Globus pallidus (tissue), 1 donor: ENCODE results near the gene TNFSF15.

ENCODE experiments used
- DNase-seq: peaks from one replicate; pipeline ENCODE4 v3.0.0-alpha.2; 2015; ENCODE audit warnings: low spot score

TNFSF15 gene

DNA sequence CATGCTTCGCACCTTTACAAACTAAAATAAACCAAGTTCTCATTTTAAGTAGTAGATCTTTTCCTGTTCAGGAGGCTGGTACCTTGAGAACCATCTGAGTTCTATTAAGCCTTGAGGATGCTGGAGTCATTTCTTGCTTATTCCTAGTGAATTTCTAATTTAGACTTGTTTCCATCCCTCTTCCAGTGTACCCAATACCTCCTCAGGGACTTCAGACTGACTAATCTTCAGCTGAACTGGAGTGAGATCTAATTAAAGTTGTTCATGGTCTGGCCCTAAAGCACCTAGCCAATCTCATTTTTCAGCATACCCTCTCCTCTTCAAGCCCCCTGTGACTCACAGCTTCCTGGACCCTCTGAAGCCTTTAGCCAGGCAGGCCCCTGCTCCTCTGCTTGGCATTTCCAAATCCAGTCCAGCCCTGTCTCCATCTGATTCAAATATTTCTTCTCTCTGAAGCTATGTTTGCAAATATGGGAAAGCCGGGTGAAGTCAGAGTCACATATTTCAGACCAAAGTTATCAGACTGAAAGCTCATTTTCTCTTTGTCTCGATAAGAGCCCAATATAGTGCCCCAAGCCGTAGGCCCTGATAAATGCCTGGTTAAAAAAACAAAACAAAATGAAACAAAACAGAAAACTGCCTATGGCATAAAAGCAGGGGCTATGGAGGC is 19.4 kb upstream of the TNFSF15 start:
- DNase-seq: no peak

DNA sequence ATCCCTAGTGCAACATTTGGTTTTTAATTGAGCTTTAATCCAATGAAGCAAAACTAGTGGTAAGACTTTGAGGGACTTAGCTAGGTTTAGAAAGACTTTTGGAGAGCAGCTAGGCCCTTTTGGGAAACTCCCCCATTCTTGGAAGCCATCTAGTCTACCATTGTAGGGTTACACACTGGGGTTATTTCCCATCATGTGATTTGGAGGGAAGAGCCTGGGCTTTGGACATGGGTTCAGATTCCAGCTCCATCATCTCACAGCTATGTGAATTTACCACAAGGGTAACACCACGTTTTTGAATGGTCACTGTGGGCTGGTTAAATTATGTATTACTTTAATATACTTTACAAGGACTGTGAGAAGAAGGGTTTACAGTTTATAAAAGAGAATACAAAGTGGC is 18.3 kb upstream of the TNFSF15 start:
- DNase-seq: no peak

DNA sequence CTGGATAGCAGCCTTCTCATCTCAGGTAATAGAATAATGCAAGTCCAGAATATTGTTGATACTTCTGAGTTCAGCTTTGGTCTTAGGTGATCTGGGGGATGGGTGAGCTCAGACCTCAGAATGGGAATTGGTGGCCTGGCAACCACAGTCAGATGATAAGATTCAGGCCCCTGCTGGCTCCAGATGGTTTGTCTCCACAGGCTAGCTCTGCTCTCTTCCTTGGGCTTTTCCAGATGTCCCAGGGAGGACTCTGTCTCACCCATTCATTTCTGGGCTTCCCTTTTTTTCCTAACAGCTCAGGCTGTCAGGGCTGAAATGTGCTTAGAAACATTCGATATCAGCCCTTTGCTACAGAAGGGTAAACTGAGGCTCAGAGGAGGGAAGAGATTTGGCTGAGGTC is 17.6 kb upstream of the TNFSF15 start:
- no peak for DNase-seq

DNA sequence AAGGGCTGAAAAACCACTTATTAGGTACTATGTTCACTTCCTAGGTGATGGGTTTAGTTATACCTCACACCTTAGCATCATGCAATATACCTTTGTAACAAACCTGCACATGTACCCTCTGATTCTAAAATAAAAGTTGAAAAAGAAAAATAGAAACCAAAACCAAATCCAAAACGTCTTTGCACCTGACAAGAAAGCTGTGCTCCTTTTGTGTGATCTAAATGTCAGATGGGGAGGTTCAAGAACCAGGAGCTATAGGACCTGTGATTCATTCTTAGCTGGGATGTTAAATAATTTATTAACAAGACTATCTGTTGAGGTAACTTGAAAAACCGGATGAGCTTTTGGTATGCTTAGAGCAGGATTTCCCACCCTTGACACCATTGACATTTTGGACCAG is 16.9 kb upstream of the TNFSF15 start:
- DNase-seq: no peak

DNA sequence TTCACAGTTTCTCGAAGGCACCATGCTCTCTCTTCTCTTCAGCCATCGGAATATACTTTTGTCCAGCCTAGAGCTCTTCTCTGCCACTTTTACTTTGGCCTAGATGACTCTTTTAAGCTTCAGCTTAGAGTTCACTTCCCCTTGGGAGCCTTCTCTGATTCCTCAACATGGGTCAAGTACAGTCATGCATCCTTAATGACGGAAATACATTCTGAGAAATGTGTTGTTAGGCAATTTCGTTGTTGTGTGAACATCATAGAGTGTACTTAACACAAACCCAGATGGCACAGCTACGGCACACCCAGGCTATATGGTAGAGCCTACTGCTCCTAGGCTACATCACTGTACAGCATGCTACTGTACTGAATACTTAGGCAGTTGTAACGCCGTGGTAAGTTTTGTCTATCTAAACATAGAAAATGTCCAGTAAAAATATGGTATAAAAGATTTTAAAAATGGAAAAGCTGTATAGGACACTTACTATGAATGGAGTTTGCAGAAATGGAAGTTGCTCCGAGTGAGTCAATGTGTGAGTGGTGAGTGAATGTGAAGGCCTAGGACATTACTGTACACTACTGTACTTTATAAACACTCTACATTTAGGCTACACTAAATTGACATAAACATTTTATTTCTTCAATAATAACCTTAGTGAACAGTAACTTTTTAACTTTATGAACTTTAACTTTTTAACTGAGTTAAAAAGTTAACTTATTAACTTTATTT is 15.1 kb upstream of the TNFSF15 start:
- DNase-seq: no peak

DNA sequence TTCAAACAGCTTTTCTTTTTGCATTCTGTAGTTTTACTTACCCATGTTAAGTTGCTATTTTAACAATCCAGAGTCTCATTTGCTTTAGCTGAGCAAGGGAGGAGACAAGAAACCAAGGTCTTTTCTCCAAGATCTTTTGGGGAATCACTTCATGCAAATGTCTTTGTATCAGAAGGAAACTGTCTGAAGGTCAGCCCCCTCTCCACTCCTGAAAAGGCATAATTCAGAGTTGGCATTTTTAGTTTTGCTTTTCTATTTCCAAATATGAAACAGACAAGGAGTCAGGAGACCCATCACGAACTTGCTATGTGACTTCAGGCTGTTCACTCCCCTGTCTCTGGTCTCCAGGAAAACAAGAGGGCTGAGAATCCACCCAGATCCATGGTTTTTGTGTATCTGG is 12.3 kb upstream of the TNFSF15 start:
- no peak for DNase-seq

DNA sequence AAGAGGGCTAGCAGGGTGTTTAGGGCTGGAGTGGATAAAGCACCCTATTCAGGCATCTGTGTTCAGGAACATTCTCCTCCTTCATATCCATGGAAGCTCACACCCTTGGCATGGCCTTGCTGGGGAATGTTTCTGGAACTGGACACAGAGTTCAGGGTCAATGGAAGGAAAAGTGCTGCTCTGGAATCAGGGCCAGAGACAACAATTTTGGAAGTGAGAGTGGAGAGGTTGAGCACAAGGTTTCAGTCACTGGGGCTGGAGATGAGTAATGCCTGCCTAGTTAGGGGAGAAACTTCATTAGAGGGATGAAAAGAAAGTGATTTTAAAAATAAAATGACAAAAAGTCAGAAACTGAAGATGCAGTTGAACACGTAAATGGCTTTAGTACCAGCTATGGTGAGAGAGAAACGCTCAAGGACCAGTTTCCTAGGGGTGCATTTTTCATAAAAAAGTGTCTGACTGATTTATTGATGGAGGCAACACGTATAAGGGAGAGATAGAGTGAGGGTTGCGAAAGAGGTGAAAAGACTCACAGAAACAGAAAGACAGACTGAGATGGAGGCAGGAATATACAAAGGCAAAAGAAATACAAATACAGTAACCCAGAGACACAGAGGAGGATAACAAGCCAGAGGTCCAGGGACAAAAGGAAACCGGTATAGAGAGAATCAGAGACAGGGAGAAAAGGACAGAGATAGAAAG is 8.0 kb upstream of the TNFSF15 start:
- DNase-seq: no peak

DNA sequence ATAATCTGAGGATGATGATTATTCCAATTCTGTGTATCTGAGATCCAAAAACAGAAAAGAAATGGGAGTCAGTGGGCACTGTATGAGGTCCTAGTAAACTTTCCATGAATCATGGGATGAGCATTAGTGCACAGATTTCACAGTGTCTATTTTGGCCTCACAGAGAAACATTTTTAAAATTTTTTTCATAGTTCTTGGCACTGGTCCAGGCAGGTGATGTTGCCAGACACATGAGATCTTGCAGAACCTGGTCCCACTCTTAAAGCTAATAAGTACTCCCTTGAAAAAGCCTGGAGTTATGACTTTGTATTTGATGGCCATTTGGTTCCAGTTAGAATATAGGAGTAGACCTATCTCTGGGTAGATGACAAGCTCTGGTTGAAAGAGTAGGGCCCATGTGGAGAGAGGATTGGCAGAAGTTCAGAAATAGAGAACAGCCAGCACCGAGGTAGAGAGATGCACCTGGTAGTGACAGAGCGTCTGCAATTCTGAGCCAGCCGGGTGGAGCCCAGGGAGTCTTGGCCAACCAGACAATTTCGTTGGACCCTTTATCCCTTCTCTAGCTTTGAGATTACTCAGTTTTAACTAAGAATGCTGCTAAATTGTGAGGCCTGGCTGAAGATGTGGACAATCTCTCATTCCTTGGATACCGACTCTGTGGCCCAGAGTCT is 6.3 kb upstream of the TNFSF15 start:
- DNase-seq: no peak

DNA sequence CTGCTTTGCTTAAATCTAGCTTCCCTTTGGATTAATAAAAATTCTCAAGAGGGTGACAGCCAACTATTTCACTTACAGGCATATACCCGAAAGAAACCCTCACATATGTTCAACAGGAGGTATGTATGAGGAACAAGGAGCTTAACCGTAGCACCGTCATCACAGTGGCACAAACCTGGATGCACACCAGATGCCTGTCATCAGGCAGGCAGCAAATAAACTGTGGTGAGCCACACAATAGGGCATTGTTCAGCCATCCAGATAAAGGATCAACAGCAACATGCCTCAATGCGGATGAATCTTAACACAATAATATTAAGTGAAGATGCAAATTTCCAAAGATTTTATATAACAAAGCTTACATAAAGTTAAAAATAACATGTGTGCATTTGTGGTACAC is 5.5 kb upstream of the TNFSF15 start:
- DNase-seq: no peak

DNA sequence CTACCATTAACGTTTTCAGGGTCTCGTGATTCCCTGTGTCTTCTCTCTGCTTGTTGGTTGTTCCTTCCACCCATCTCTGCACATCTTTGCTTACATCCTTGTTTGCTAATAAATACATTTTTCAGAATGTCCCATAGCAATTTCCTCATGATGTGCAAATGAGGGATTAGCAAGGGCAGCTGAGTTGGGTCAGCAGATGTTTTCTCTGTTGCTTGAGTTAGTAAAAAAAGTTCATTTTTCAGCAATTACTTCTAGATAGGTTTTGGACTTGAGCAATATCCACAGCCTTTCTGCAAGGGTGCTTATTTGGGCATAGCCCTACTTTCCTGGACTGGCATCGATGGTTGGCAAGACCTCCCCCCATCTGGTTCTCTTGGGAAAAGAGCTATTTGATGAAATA is 4.8 kb upstream of the TNFSF15 start:
- no peak for DNase-seq

DNA sequence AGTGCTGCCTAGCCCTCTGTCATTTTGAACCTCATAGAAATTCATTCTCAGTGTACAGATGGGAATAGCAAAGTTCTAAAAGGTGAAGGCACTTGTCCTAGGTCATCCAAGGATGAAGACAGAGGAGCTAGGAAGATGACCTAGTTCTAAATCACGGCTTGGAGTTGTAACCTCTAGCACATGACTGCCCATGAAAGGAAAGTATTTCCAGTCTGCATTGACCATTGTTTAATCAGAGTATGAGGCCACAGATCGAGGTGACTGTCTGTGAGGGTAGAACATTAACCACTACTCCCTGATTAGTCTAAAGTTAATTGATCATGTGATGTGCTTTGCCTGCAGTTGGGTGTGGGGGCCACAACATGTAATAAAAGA is 674 bp upstream of the TNFSF15 start:
- DNase-seq: no peak

DNA sequence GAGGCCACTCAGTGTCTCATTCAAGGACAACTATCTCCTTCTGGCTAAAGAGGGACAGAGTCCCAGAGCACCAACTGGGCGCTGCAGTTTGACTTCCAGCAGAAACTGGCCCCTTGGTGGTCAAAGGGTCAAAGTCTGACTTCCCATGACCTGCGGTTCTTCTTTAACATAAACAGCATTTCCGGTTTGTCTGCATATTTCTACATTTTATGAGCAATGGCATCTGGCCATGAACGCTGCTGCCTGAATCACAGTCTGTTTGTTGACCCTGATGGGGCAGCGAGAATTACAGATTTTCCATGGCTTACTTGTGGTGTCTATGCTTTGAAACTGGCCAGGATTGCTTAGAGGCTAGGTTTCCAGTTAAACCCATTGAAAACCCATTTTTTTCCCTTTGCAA is 1.3 kb downstream of the TNFSF15 start:
- no peak for DNase-seq

DNA sequence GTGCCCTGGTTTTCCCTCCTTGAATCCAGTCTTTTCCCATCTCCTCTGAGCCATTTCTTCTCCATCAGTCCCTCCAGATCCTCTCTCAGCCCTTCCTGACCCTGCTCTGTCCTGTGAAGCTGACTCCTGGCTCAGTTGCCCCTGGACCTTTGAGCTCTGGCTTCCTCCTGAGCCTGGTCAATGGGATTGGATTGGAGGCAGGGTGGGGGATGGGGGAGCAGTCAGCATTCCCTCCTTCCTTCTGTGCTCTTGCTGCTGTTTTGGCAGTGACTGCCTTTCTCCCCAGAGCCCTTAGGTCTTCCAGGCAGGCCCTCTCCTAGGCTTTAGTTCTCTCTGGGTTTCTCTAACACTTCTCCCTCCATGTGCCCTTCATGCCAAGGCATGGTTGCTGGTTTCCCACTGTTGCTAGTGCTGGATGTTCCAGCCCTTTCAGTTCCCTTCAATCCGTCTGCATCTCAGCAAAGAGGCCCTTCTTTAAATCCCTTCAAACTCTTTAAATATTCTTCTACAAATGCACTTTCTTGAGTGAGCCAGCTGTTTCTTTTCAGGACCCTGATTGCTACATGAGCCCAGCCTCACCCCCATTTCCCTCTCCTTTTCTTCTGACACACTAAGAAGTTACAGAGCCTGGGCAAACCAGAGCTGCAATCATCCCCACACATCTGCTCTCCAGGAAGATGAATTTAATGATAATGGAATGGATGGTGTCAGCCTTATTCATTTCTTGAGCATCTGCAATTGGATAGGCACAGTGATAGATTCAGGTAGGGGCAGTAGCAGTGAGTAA is 2.2 kb downstream of the TNFSF15 start:
- DNase-seq: no peak

DNA sequence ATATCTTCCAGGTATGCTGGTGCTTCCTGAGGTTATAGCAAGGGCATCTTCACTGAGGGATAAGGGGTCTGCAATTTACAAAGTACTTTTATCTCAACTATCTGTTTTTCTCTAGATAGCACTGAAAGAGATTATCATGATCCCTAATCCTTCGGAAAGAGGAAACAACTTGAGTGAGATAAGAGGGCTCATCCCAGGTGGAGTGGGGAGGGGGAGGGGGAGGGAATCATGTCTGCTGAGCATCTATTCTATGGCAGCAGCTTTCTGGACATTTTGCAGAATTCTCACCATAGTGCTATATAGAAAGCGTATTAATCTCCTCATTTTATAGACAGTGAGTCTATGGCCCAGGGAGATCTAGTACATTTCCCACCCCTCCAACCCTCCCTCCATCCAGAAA is 5.9 kb downstream of the TNFSF15 start:
- DNase-seq: no peak

DNA sequence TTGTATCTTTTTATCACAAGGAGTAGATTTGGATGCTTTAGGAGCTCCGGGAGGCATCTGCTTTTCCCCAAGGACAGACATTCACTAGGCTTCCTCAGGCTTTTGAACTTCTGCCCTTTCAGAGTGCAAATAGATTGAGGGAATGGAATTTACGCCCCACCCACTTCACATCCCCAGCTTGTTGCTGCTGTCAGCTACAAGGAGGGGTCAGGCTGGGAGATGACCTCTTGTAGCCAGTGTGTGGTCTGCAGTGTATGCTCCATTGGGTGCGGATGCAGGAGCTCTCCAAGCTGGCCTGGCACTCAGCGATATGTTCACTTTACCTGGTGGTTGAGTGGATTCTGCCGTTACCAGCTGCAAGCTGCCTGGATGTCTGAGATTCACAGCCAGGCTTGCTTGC is 6.4 kb downstream of the TNFSF15 start:
- DNase-seq: no peak

DNA sequence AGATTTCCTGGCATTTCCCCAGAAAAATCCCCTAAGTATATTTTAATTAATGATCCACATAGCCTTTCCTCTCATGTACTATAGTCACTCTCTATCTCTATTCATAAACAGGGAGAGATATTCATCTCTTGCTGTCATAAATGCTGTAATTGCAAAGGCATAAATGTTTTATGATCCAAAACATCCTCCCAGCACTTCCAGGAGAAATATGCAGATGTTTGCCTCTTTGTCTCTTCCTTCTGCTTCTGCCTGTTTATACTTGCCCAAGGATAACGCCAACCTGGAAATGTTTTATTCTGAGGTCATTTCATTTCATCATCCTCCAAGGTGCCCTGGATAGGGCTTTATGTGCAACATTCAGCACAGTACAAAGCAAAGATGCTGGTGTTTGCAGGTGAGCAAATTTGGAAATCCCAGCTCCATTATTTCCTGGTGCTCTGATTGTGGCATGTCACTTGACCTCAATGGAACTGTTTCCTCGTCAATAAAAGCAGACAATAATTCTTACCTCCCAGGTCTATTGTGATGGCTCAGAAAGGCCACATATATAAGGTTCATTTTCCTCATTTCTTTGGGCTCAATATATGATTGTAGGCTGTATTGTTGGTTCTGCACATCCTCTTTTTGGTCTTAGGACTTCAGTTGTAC is 6.9 kb downstream of the TNFSF15 start:
- DNase-seq: no peak

DNA sequence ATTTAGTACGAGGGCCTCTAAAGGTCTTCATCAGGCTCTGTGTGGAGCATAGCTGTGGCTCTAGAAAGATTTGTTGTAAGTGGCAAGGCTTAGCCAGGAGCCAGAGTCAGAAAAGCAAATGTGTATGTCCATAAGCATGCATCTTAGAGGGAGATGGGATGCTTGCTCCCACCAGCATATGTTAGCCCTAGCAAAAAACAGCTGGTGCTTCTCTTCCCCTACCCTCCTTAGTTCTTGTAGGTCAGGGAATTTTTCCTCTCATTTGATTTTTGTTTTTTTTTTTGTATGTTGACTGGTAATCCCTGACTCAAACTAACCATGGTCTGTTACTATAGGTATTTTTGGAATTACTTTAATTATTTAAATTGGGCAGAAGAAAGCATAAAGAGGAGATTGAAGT is 7.7 kb downstream of the TNFSF15 start:
- DNase-seq: no peak

DNA sequence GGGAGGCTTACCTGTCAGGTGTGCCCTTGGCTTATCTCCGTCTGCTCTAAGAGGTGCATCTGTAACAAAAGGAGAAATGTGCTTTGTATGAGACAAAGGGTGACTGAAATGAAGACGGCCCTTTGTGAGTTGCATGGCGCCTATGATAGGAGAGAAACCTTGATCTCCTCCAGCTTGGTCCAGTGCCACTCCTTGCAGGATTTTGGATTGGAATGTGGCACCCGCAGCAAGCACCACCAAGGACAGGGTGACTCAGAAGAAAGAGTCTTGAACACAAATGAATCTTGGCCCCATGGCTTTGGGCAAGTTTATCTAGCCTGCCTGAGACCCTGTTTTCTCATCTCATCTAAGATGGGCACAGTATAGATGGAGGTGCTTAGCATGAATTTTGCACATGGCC is 13.4 kb downstream of the TNFSF15 start:
- no peak for DNase-seq

DNA sequence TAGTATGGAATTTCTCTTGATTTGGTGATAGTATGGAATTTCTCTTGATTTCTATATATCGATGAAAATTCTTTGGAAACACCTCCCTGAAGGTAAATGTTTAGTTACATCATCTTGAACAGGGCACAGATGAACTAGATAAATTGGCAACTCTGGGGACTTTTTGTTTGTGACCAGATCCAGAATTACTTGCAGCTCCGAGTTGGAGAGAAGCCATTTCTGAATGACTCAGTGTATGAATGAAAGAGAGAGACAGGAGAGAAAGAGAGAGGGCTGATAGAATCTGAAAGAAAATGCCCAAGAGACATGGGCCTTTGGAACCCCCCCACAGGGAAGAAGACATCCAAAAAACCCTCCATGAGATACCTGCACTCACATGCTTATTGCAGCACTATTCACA is 14.1 kb downstream of the TNFSF15 start:
- no peak for DNase-seq

DNA sequence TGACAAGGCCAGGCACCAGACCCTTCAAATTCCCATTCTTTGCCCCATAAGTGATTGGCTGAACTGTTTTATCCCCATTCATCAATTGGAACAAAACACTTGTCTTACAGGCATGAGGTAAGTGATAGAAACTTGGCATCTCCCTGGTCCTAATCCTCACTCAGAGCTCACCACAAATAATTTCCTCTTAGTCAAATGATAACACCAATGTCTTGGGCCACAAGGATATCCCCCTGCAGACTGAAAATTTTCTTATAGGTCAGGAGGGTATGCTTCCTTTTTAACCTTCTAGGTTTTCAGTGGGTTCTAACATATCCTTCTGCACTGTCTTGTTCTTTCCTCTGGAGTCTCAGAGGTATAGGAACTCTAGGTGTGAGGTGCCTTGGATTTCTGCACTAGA is 14.5 kb downstream of the TNFSF15 start:
- no peak for DNase-seq

DNA sequence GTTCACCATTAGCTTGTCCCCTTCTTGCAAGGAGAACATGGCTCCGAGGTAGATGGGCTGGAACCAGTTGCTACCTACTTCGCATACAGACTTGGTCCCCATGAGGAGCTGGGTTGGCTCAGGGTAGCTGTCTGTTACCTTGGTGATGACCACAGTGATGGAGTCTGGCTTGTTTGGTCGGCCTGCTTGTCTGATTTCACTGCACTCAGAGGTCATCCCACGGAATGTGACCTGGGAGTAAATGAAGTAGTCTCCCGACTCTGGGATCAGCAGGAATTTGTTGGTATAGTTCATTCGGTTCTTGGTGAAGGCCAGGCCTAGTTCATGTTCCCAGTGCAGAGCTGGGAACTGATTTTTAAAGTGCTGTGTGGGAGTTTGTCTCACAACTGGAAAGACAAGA is 15.3 kb downstream of the TNFSF15 start:
- DNase-seq: no peak

DNA sequence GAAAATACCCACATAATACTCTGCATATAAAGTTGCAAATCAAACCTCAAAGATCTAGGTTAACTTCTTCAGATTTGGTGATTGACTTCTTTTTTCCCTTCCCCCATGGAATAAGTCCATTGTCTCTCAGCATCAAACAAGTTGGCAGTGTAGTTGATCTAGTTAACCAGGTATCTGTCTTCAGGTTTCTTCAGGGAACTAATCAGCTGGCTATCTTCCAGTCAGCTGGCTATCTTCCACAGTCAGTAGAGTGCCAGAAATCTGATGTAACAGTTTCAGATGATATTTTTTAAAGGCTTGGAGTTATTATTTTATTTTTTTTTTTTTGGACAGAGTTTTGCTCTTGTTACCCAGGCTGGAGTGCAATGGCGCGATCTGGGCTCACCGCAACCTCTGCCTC is 16.8 kb downstream of the TNFSF15 start:
- no peak for DNase-seq
